HG03439 (cell line): ENCODE measurements around the gene ZNF81.
"Not testable (repeated sequence)": the region's sequence is repeated elsewhere in the genome, so short reads cannot be mapped to it uniquely, and the experiment has no call there.

Experiments used
- ATAC-seq: cut with Tn5 transposase; IDR thresholded peaks from one replicate; pipeline ENCODE4 v1.9.1; 2021; ENCODE audit warnings: mild to moderate bottlenecking, moderate library complexity; ENCODE audit not compliant: unreplicated experiment

Gene ZNF81

GRCh38 chrX:47931970-47932369 lies 95.3 kb downstream of the ZNF81 start:
- ATAC-seq: not testable (repeated sequence)

- ATAC-seq: no peak
Observed at GRCh38 chrX:47933946-47934345, 97.2 kb downstream of the ZNF81 start.

- no peak for ATAC-seq
Observed at GRCh38 chrX:47936224-47936939, 99.7 kb downstream of the ZNF81 start.

- ATAC-seq: no peak
Observed at GRCh38 chrX:47936940-47937317, 100.2 kb downstream of the ZNF81 start.

GRCh38 chrX:47940448-47940847 lies 103.7 kb downstream of the ZNF81 start:
- ATAC-seq: no peak

DNA sequence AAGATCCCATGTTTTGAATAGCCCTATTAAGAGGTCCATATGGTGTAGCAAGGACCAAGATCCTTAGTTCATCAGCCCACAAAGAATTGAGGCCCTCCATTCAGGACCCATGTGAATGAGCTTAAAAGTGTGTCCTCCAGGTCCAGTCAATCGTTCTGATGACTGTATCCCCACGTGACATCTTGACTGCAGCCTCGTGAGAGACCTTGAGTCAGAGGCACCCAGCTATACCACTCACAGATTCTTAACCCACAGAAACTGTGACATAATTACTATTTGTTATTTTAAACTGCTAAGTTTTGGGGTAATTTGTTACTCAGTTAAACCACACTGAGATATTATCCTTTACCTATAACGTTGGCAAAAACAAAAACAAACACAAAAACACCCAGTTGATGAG lies 104.7 kb downstream of the ZNF81 start:
- no peak for ATAC-seq

DNA sequence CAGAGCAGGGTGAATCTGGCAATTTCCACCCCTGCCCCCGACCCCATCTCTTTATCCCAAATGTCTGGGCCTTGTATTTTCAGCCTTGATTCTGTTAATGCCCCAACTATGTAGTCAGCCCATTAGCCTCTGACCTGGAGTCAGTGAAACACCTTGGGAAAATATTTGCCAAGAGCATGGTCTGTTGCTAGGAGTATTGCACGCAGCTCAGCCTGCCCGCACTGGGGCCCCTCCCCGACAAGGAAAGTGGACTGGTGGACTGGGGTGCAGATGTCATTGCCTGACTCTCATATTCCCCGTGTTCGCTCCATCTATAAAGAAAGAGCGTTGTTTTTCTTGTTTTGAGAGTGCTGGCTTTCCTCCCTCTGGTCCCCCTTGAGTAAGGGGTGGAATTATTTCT lies 118.6 kb downstream of the ZNF81 start:
- ATAC-seq: not testable (repeated sequence)

DNA sequence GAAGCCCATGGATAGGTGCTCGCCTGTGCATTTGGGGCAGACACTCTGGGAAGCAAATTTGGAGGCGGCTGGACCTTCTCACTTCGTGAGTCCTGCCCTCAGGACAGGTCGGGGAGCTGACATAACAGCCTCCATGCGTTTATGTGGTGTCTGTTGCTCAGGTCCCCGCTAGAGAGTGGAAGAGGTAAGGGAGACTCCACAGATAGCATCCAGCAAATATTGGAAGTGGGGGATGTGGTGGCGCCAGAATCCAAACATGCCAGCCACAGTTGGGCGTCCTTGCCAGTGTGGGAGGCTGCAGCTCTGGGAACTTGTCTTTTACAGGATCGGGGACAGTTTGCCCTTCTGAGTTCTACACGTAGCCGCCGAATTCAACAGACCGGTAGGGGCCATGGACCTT lies 119.3 kb downstream of the ZNF81 start:
- ATAC-seq: no peak

GRCh38 chrX:47958206-47958605 lies 121.5 kb downstream of the ZNF81 start:
- ATAC-seq: not testable (repeated sequence)

DNA sequence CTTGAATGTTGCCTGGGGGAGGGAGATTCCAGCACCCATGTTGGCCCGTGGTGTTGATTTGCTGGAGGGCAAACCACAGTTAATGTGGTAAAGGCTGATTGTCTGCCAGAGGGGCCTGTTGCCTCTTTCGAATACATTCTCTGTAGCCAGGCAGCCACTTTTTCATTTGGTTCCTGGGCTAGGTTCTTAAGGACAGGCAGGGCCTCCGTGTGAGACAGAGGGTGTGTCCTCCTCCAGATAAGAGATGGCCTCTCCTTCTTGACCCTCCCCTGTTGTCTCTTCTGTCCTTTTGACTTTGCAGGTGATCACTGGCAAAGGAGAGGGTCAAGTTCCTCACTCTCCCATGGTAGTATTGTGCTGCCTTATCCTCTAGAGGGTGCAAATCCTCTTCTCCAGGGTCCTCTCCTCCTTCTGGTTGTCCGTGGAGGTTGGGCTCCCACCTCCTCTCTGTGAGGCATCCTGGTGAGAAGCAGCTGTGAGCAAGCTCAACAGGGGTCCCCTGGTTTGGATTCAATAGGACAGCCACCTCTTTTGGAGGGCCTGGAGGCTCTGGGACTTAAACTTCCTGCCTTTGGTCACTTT lies 122.2 kb downstream of the ZNF81 start:
- no peak for ATAC-seq

- ATAC-seq: no peak
Observed at GRCh38 chrX:47960406-47960805, 123.7 kb downstream of the ZNF81 start.

GRCh38 chrX:47961830-47962229 lies 125.1 kb downstream of the ZNF81 start:
- ATAC-seq: not testable (repeated sequence)

DNA sequence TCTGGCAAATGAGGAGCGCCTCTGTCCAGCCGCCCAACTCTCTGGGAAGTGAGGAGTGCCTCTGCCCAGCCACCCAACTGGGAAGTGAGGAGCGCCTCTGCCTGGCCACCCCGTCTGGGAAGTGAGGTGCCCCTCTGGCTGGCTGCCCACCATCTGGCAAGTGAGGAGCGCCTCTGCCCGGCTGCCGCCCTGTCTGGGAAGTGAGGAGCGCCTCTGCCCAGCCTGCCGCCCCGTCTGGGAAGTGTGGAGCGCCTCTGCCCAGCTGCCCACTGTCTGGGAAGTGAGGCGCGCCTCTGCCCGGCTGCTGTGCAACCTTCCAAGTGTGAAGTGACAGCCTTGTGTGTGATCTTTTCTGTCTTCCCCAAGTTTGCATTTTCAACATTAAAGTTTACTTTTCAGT lies 128.8 kb downstream of the ZNF81 start:
- not testable (repeated sequence) for ATAC-seq
